ENCODE results near the gene CREB3L1.
A peak's percentile ranks its signal among the peaks of the same experiment; 100 is the strongest.

The CREB3L1 gene

DNA sequence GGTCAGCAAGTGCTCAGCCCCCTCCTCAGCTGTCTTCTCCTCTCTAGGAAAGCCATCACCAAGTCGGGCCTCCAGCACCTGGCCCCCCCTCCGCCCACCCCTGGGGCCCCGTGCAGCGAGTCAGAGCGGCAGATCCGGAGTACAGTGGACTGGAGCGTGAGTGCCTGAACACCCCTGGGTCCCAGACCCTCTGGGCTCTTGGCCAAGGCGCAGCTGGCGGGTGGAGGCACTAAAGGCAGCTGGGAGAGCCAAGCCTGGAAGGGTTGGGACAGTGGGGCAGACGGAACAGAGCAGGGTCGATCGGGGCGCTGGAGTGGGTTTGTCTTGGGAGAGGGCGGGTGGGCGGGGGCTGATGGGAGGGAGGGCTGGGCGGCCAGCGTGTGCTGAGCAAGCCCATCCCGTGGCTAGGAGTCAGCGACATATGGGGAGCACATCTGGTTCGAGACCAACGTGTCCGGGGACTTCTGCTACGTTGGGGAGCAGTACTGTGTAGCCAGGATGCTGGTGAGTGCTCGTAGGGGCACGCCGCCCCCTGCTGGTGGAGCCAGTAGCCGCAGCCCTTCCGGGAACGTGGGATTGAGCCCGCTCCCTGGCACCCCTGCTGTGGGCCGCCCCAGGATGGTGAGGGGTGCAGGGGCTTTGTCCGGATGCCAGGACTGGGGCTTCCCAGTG, 89.9 kb downstream of the CREB3L1 start:
- no peak overlapping the region for H3K4me3 ChIP-seq (ENCODE audit: low read length)
- TF ChIP-seq, protein P1, sequence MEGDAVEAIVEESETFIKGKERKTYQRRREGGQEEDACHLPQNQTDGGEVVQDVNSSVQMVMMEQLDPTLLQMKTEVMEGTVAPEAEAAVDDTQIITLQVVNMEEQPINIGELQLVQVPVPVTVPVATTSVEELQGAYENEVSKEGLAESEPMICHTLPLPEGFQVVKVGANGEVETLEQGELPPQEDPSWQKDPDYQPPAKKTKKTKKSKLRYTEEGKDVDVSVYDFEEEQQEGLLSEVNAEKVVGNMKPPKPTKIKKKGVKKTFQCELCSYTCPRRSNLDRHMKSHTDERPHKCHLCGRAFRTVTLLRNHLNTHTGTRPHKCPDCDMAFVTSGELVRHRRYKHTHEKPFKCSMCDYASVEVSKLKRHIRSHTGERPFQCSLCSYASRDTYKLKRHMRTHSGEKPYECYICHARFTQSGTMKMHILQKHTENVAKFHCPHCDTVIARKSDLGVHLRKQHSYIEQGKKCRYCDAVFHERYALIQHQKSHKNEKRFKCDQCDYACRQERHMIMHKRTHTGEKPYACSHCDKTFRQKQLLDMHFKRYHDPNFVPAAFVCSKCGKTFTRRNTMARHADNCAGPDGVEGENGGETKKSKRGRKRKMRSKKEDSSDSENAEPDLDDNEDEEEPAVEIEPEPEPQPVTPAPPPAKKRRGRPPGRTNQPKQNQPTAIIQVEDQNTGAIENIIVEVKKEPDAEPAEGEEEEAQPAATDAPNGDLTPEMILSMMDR (conservative IDR thresholded peaks at IDR 0.05; ENCODE audit: low read depth, low read length) = peak; percentile 81
- DNase-seq (ENCODE audit: low read depth) = no peak

DNA sequence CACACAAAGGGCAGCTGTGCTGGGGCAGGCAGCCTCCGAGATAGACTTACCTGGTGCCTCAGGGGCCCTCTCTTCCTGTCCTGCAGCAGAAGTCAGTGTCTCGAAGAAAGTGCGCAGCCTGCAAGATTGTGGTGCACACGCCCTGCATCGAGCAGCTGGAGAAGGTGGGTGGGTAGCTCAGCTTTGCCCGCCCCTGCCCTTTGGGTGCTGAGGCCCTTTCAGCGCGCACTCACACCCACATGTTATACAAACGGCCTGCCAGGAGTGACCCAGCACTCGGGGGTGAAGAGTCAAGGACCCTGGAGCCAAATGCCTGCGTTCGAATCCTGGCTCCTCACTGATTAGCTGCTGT, 90.4 kb downstream of the CREB3L1 start:
- TF ChIP-seq, protein P1 (conservative IDR thresholded peaks at IDR 0.05; ENCODE audit: low read depth, low read length) = no peak
- DNase-seq (ENCODE audit: low read depth) = no peak
- H3K4me3 ChIP-seq (ENCODE audit: low read length) = no peak overlapping the region

DNA sequence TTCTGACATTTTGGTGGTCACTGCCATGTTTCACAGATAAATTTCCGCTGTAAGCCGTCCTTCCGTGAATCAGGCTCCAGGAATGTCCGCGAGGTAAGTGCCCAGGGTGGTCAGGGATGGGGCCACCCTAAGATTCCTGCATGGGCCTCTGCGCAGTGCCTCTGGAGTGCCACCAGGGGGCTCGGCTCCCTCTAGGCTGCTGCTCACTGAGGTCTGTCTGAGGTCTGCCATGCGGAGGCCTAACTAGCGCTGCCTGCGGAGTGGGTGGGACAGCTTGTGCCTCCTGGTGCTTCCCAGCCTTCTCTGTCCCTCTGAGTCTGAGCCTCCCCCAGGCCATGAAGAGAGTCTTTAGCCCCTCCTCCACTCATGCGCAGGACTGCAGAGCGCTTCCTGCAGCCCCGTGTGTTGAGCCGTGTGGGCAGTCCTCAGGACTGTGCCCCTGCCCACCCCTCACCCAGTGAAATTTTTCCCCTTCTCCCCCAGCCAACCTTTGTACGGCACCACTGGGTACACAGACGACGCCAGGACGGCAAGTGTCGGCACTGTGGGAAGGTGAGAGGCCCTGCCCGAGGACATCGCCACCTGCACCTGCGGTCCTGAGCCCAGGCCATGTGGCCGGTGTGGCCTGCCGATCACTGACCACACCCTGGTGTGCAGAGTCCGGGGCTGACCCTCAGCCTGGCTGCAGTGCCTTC, 92.1 kb downstream of the CREB3L1 start:
- no peak for DNase-seq (ENCODE audit: low read depth)
- H3K4me3 ChIP-seq (ENCODE audit: low read length) = no peak overlapping the region
- TF ChIP-seq, protein P1 (conservative IDR thresholded peaks at IDR 0.05; ENCODE audit: low read depth, low read length) = peak; percentile 97

DNA sequence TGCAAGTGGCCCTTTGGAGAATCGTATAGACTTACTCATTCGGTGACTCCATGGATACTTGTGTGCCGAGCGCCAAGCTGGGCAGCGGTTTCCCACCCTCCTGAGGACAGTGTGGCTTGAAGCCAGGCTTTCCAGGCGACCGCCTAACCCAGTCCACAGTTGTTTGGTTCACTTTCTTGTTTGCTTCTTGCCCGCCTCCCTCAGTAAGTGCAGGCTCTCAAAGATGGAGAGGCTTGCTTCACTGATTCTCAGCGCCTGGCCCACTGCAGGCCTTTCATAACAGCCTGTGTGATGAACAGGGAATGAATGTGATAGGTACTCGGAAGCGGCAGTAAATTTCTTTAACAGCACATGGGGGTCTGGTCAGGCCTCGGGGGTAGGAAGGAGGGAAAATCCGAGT, 92.8 kb downstream of the CREB3L1 start:
- TF ChIP-seq, protein P1 (conservative IDR thresholded peaks at IDR 0.05; ENCODE audit: low read depth, low read length) = no peak
- no peak for DNase-seq (ENCODE audit: low read depth)
- H3K4me3 ChIP-seq (ENCODE audit: low read length) = no peak overlapping the region

All from retinal pigment epithelial cell (primary cell).